Neural cell (in vitro differentiated cells): ENCODE measurements around the gene CCDC47.

Source experiments
- EP300 ChIP-seq: fragments of 450-650 bp; conservative IDR thresholded peaks from 2 replicates; pipeline ENCODE4 v1.6.1; 2014; ENCODE audit warnings: antibody characterized with exemption, mild to moderate bottlenecking, moderate library complexity; ENCODE audit not compliant: poor library complexity, severe bottlenecking
- EZH2 ChIP-seq: fragments of 200-600, 300-800 bp; shearing (Covaris generic), sonication (generic); IDR thresholded peaks from 2 replicates; pipeline ENCODE4 v1.6.1; 2014; ENCODE audit warnings: antibody characterized with exemption, low read length, borderline replicate concordance, mild to moderate bottlenecking; ENCODE audit not compliant: insufficient read depth, poor library complexity, severe bottlenecking
- MXI1 ChIP-seq: fragments of 450-650 bp; conservative IDR thresholded peaks from 2 replicates; pipeline ENCODE4 v1.6.1; 2014; ENCODE audit warnings: antibody characterized with exemption, mild to moderate bottlenecking; ENCODE audit not compliant: poor library complexity, severe bottlenecking
- POLR2AphosphoS5 ChIP-seq: IDR thresholded peaks from 2 replicates; pipeline ENCODE4 v1.6.1; 2012
- RAD21 ChIP-seq: fragments of 450-650 bp; conservative IDR thresholded peaks from 2 replicates; pipeline ENCODE4 v1.6.1; 2014; ENCODE audit warnings: antibody characterized with exemption, mild to moderate bottlenecking, moderate library complexity
- SMC3 ChIP-seq: fragments of 450-650 bp; conservative IDR thresholded peaks from 2 replicates; pipeline ENCODE4 v1.6.1; 2014; ENCODE audit warnings: antibody characterized with exemption, mild to moderate bottlenecking, moderate library complexity; ENCODE audit not compliant: poor library complexity
- TAF1 ChIP-seq: IDR thresholded peaks from 2 replicates; pipeline ENCODE4 v1.6.1; 2012; ENCODE audit warnings: low read depth
- TF ChIP-seq, protein P1 (sequence below): fragments of 450-650 bp; IDR thresholded peaks from 2 replicates; pipeline ENCODE4 v1.5.1; 2014; ENCODE audit warnings: antibody characterized with exemption, mild to moderate bottlenecking, moderate library complexity; ENCODE audit not compliant: poor library complexity, severe bottlenecking
- TF ChIP-seq, protein P2 (sequence below): IDR thresholded peaks from 2 replicates; pipeline ENCODE4 v1.6.1; 2012; ENCODE audit warnings: borderline replicate concordance

DNA sequence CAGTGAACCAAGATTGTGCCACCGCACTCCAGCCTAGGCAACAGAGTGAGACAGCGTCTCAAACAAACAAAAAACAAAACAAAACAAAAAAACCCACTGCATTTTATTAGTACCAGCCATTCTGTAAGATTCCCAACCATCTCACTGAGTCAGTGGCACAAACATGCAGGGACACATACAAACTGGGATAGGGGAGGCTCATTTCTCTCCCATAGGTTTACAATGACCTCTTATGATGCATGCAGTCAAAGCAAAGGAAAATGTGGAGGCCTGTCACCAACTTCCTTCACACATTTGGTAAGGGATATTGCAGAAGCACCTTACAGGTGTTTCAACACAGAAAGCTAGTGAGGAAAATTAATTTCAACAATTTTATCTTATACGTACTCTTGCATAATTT is 19.4 kb downstream of the CCDC47 start:
- TF ChIP-seq, protein P1, sequence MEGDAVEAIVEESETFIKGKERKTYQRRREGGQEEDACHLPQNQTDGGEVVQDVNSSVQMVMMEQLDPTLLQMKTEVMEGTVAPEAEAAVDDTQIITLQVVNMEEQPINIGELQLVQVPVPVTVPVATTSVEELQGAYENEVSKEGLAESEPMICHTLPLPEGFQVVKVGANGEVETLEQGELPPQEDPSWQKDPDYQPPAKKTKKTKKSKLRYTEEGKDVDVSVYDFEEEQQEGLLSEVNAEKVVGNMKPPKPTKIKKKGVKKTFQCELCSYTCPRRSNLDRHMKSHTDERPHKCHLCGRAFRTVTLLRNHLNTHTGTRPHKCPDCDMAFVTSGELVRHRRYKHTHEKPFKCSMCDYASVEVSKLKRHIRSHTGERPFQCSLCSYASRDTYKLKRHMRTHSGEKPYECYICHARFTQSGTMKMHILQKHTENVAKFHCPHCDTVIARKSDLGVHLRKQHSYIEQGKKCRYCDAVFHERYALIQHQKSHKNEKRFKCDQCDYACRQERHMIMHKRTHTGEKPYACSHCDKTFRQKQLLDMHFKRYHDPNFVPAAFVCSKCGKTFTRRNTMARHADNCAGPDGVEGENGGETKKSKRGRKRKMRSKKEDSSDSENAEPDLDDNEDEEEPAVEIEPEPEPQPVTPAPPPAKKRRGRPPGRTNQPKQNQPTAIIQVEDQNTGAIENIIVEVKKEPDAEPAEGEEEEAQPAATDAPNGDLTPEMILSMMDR = no peak
- TF ChIP-seq POLR2AphosphoS5 (no peak), EZH2 (no peak), EP300 (no peak), RAD21 (no peak), SMC3 (no peak), TAF1 (no peak), MXI1 (no peak)
- TF ChIP-seq, protein P2, sequence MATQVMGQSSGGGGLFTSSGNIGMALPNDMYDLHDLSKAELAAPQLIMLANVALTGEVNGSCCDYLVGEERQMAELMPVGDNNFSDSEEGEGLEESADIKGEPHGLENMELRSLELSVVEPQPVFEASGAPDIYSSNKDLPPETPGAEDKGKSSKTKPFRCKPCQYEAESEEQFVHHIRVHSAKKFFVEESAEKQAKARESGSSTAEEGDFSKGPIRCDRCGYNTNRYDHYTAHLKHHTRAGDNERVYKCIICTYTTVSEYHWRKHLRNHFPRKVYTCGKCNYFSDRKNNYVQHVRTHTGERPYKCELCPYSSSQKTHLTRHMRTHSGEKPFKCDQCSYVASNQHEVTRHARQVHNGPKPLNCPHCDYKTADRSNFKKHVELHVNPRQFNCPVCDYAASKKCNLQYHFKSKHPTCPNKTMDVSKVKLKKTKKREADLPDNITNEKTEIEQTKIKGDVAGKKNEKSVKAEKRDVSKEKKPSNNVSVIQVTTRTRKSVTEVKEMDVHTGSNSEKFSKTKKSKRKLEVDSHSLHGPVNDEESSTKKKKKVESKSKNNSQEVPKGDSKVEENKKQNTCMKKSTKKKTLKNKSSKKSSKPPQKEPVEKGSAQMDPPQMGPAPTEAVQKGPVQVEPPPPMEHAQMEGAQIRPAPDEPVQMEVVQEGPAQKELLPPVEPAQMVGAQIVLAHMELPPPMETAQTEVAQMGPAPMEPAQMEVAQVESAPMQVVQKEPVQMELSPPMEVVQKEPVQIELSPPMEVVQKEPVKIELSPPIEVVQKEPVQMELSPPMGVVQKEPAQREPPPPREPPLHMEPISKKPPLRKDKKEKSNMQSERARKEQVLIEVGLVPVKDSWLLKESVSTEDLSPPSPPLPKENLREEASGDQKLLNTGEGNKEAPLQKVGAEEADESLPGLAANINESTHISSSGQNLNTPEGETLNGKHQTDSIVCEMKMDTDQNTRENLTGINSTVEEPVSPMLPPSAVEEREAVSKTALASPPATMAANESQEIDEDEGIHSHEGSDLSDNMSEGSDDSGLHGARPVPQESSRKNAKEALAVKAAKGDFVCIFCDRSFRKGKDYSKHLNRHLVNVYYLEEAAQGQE = no peak
